KOPT-K1 (cell line): ENCODE data around the gene NDE1.

Experiments
- H3K27ac ChIP-seq: fragments of 200-600 bp; sonication (generic); 2 replicates; pipeline ENCODE4 v1.5.1; 2016; ENCODE audit warnings: antibody characterized with exemption, mild to moderate bottlenecking, low read depth, low read length; ENCODE audit not compliant: poor library complexity, severe bottlenecking
- H3K36me3 ChIP-seq: fragments of 200-600 bp; sonication (generic); 2 replicates; pipeline ENCODE4 v1.5.1; 2017; ENCODE audit warnings: antibody characterized with exemption, mild to moderate bottlenecking, low read length, moderate library complexity; ENCODE audit not compliant: insufficient read depth
- H3K9me3 ChIP-seq: fragments of 200-600 bp; sonication (generic); 2 replicates; pipeline ENCODE4 v1.5.1; 2017; ENCODE audit warnings: antibody characterized with exemption, low read length, mild to moderate bottlenecking; ENCODE audit not compliant: insufficient read depth, poor library complexity, severe bottlenecking

Gene NDE1

GRCh38 chr16:15613676-15614075, 36.4 kb upstream of the NDE1 start:
- Histone ChIP-seq H3K36me3 (peaks cover 94% of the 10 kb centered on the region), H3K27ac (no peak overlapping the region), H3K9me3 (no peaks in the 10 kb centered on the region)

- H3K9me3 ChIP-seq, result no peaks in the 10 kb centered on the region
- no peak overlapping the region for H3K27ac ChIP-seq
- H3K36me3 ChIP-seq, result peaks cover 94% of the 10 kb centered on the region
These were observed 34.0 kb upstream of the NDE1 start for GRCh38 chr16:15616012-15616411.

- H3K9me3 ChIP-seq, result no peaks in the 10 kb centered on the region
- H3K27ac ChIP-seq, result no peak overlapping the region
- H3K36me3 ChIP-seq, result peaks cover 94% of the 10 kb centered on the region
These were observed 33.4 kb upstream of the NDE1 start for GRCh38 chr16:15616475-15617165.

GRCh38 chr16:15617901-15618300, 32.1 kb upstream of the NDE1 start:
- Histone ChIP-seq H3K9me3 (no peaks in the 10 kb centered on the region), H3K27ac (no peak overlapping the region), H3K36me3 (peaks cover 94% of the 10 kb centered on the region)

- peaks cover 95% of the 10 kb centered on the region for H3K36me3 ChIP-seq
These were observed 31.7 kb upstream of the NDE1 start for GRCh38 chr16:15618392-15618791.

GRCh38 chr16:15620611-15621195, 29.3 kb upstream of the NDE1 start:
- Histone ChIP-seq H3K36me3 (peaks cover 99% of the 10 kb centered on the region), H3K27ac (no peak overlapping the region), H3K9me3 (no peaks in the 10 kb centered on the region)

More at GRCh38 chr16:15618392-15618791, 31.7 kb upstream of the NDE1 start:
- Histone ChIP-seq H3K27ac (no peak overlapping the region), H3K9me3 (no peaks in the 10 kb centered on the region)

- no peaks in the 10 kb centered on the region for H3K9me3 ChIP-seq
- peaks cover 97% of the 10 kb centered on the region for H3K36me3 ChIP-seq
- no peak overlapping the region for H3K27ac ChIP-seq
These were observed 28.6 kb upstream of the NDE1 start for GRCh38 chr16:15621456-15621855.

GRCh38 chr16:15621889-15622288, 28.2 kb upstream of the NDE1 start:
- H3K36me3 ChIP-seq, result peaks cover 95% of the 10 kb centered on the region
- no peak overlapping the region for H3K27ac ChIP-seq
- H3K9me3 ChIP-seq, result no peaks in the 10 kb centered on the region

- Histone ChIP-seq H3K27ac (no peak overlapping the region), H3K36me3 (peaks cover 85% of the 10 kb centered on the region), H3K9me3 (no peaks in the 10 kb centered on the region)
These were observed 18.2 kb upstream of the NDE1 start for GRCh38 chr16:15631730-15632409.

- Histone ChIP-seq H3K9me3 (no peaks in the 10 kb centered on the region), H3K36me3 (peaks cover 83% of the 10 kb centered on the region), H3K27ac (no peak overlapping the region)
These were observed 14.1 kb upstream of the NDE1 start for GRCh38 chr16:15635926-15636325.

GRCh38 chr16:15636392-15636873, 13.6 kb upstream of the NDE1 start:
- Histone ChIP-seq H3K27ac (no peak overlapping the region), H3K36me3 (peaks cover 79% of the 10 kb centered on the region)

GRCh38 chr16:15639061-15639568, 10.9 kb upstream of the NDE1 start:
- peaks cover 53% of the 10 kb centered on the region for H3K36me3 ChIP-seq
- H3K27ac ChIP-seq, result no peak overlapping the region
- H3K9me3 ChIP-seq, result no peaks in the 10 kb centered on the region

More at GRCh38 chr16:15636392-15636873, 13.6 kb upstream of the NDE1 start:
- no peaks in the 10 kb centered on the region for H3K9me3 ChIP-seq

GRCh38 chr16:15640966-15641365, 9.1 kb upstream of the NDE1 start:
- H3K27ac ChIP-seq, result no peak overlapping the region
- peaks cover 34% of the 10 kb centered on the region for H3K36me3 ChIP-seq
- no peaks in the 10 kb centered on the region for H3K9me3 ChIP-seq

- peaks cover 24% of the 10 kb centered on the region for H3K36me3 ChIP-seq
- peak overlapping the region; percentile 97 for H3K27ac ChIP-seq
These were observed 8.1 kb upstream of the NDE1 start for GRCh38 chr16:15641753-15642556.

More at GRCh38 chr16:15641753-15642556, 8.1 kb upstream of the NDE1 start:
- H3K9me3 ChIP-seq, result no peaks in the 10 kb centered on the region
